ENCODE measurements around the gene HNRNPF. TPM values are rescaled to one million over a fixed set of nuclear protein-coding genes. Genes with fewer than 3 reads are reported as not detected.

Gene HNRNPF
- total and polyA plus RNA-seq, 4 donors: 64.5 to 150 (median 113) TPM

- TF ChIP-seq NR2F2 (IDR thresholded peaks at IDR 0.05): no peak
- no peak for TF ChIP-seq RXRA (IDR thresholded peaks at IDR 0.05)
- no peak for TF ChIP-seq HNF4A (conservative IDR thresholded peaks at IDR 0.05)
- TF ChIP-seq JUND (IDR thresholded peaks at IDR 0.05): no peak
- TF ChIP-seq ATF3 (IDR thresholded peaks at IDR 0.05): no peak
- TF ChIP-seq HNF4G (IDR thresholded peaks at IDR 0.05): no peak
- TF ChIP-seq GABPA (IDR thresholded peaks at IDR 0.05 in 1 of 2, conservative IDR thresholded peaks at IDR 0.05 in 1 of 2): no peak
- TF ChIP-seq MAX (IDR thresholded peaks at IDR 0.05): no peak
- no peak for TF ChIP-seq FOXA2 (IDR thresholded peaks at IDR 0.05)
- TF ChIP-seq EGR1 (IDR thresholded peaks at IDR 0.05; ENCODE audit: low read depth in 2 of 2): no peak
- no peak for TF ChIP-seq REST (IDR thresholded peaks at IDR 0.05)
- no peak for TF ChIP-seq SP1 (IDR thresholded peaks at IDR 0.05)
- TF ChIP-seq CTCF (IDR thresholded peaks at IDR 0.05; ENCODE audit: low read depth, low read length, missing input control): no peak
- no peak for TF ChIP-seq RAD21 (IDR thresholded peaks at IDR 0.05)
- no peak for TF ChIP-seq ZBTB33 (IDR thresholded peaks at IDR 0.05)
- no peak for TF ChIP-seq FOXA1 (IDR thresholded peaks at IDR 0.05)
- Histone ChIP-seq H3K9ac (ENCODE audit: low read depth in 1 of 2, low read length in 2 of 2) (no peak overlapping the region), H3K27ac (ENCODE audit: low read depth in 1 of 2, low read length in 2 of 2) (no peak overlapping the region), H3K4me1 (ENCODE audit: control insufficient read depth in 4 of 4, insufficient read depth in 4 of 4, low read length in 3 of 4) (peaks cover 19 to 76% (median 62%) of the 10 kb centered on the region in 4 donors), H3K27me3 (ENCODE audit: control insufficient read depth in 4 of 4, insufficient read depth in 4 of 4, low read length in 3 of 4) (no peaks in the 10 kb centered on the region), H3K4me3 (ENCODE audit: low read depth in 1 of 3, low read length in 3 of 3) (no peak overlapping the region), H3K36me3 (ENCODE audit: control insufficient read depth in 4 of 4, insufficient read depth in 3 of 4, low read depth in 1 of 4, low read length in 3 of 4) (peaks cover 0 to 9% (median 4%) of the 10 kb centered on the region in 4 donors), H3K9me3 (ENCODE audit: control insufficient read depth in 4 of 4, low read length in 3 of 4) (no peaks in the 10 kb centered on the region)
- WGBS: 91% methylated on average over 2 of the region's 2 CpGs
- no peak for DNase-seq (ENCODE audit: low spot score)
Observed at GRCh38 chr10:43401627-43402026, 7.4 kb downstream of the HNRNPF start.
